Measurements from ENCODE around the gene CTRL.
"Not testable (repeated sequence)": the region's sequence is repeated elsewhere in the genome, so short reads cannot be mapped to it uniquely, and the experiment has no call there.

The CTRL gene

GRCh38 chr16:67931712-67932461 lies at the start of gene CTRL:
Gene CTRL (minus strand): TSS chr16:67931862. CDS start chr16:67931852, 10 bp downstream.
- no peak for DNase-seq

- DNase-seq, result no peak
Measured at GRCh38 chr16:67979955-67980678, 48.5 kb upstream of the CTRL start, which contains the start of gene DPEP3. Gene DPEP3 (minus strand): TSS chr16:67980499. CDS start chr16:67980380, 119 bp downstream.

GRCh38 chr16:67977469-67978227 lies 46.0 kb upstream of the CTRL start:
- DNase-seq, result no peak

- no peak for DNase-seq
Measured at GRCh38 chr16:67977005-67977404, 45.3 kb upstream of the CTRL start.

GRCh38 chr16:67976205-67976604 lies 44.5 kb upstream of the CTRL start:
- DNase-seq, result no peak

- DNase-seq, result no peak
Measured at GRCh38 chr16:67975321-67976105, 43.9 kb upstream of the CTRL start.

- not testable (repeated sequence) for DNase-seq
Measured at GRCh38 chr16:67972285-67972684, 40.6 kb upstream of the CTRL start.

GRCh38 chr16:67971111-67971510 lies 39.4 kb upstream of the CTRL start:
- DNase-seq, result no peak

- no peak for DNase-seq
Measured at GRCh38 chr16:67969254-67970039, 37.8 kb upstream of the CTRL start.

GRCh38 chr16:67968400-67969253 lies 37.0 kb upstream of the CTRL start, which contains the start of gene SLC12A4:
Gene SLC12A4 (minus strand): TSS chr16:67968637. CDS start chr16:67968553, 84 bp downstream.
- no peak for DNase-seq

GRCh38 chr16:67967958-67968399 lies 36.3 kb upstream of the CTRL start:
- DNase-seq, result no peak

GRCh38 chr16:67967183-67967957 lies 35.7 kb upstream of the CTRL start:
- DNase-seq, result peak; percentile 15

GRCh38 chr16:67966549-67967182 lies 35.0 kb upstream of the CTRL start:
- DNase-seq, result no peak

- peak; percentile 9 for DNase-seq
Measured at GRCh38 chr16:67965668-67966548, 34.2 kb upstream of the CTRL start.

GRCh38 chr16:67964477-67965131 lies 32.9 kb upstream of the CTRL start:
- no peak for DNase-seq

GRCh38 chr16:67963662-67964321 lies 32.1 kb upstream of the CTRL start:
- DNase-seq, result no peak

- no peak for DNase-seq
Measured at GRCh38 chr16:67963292-67963661, 31.6 kb upstream of the CTRL start.
